Urothelium cell line (cell line): ENCODE results near the gene FSD1.
A peak's percentile ranks its signal among the peaks of the same experiment; 100 is the strongest.
"Not testable (repeated sequence)": the region's sequence is repeated elsewhere in the genome, so short reads cannot be mapped to it uniquely, and the experiment has no call there.

ENCODE experiments used
- DNase-seq: peaks from one replicate; pipeline ENCODE4 v3.0.0; 2011; ENCODE audit warnings: low spot score, mixed read lengths
- FAIRE-seq: peaks from 2 replicates; lab custom pipeline; 2011; peaks lifted over from hg19 to GRCh38; lab: Jason Lieb, UNC

FSD1 gene

GRCh38 chr19:4342314-4342614, 37.9 kb downstream of the FSD1 start:
- FAIRE-seq, result no peak

GRCh38 chr19:4342615-4343369, 38.4 kb downstream of the FSD1 start:
- DNase-seq (peak; percentile 92), FAIRE-seq (no peak)

More at GRCh38 chr19:4342314-4342614, 37.9 kb downstream of the FSD1 start:
- DNase-seq, result no peak

- DNase-seq, result peak; percentile 86
- FAIRE-seq, result no peak
Observed at GRCh38 chr19:4343370-4344307, 39.2 kb downstream of the FSD1 start, which contains the start of gene MPND. MPND (plus strand) TSS chr19:4343562; CDS start chr19:4343594, 32 bp downstream.

- FAIRE-seq (no peak), DNase-seq (no peak)
Observed at GRCh38 chr19:4345342-4346019, 41.1 kb downstream of the FSD1 start.

GRCh38 chr19:4346020-4346383, 41.6 kb downstream of the FSD1 start:
- FAIRE-seq (no peak), DNase-seq (no peak)

- DNase-seq (no peak), FAIRE-seq (no peak)
Observed at GRCh38 chr19:4347521-4347920, 43.1 kb downstream of the FSD1 start.

- not testable (repeated sequence) for FAIRE-seq, DNase-seq
Observed at GRCh38 chr19:4349225-4349624, 44.8 kb downstream of the FSD1 start.

GRCh38 chr19:4350111-4350510, 45.7 kb downstream of the FSD1 start:
- DNase-seq, result no peak
- FAIRE-seq, result no peak

GRCh38 chr19:4350726-4351125, 46.3 kb downstream of the FSD1 start:
- no peak for DNase-seq
- no peak for FAIRE-seq

- no peak for FAIRE-seq
- peak; percentile 44 for DNase-seq
Observed at GRCh38 chr19:4352701-4353121, 48.3 kb downstream of the FSD1 start.

GRCh38 chr19:4354282-4354681, 49.9 kb downstream of the FSD1 start:
- FAIRE-seq (no peak), DNase-seq (no peak)

- FAIRE-seq, result no peak
Observed at GRCh38 chr19:4354897-4355296, 50.5 kb downstream of the FSD1 start.

GRCh38 chr19:4357095-4357797, 52.8 kb downstream of the FSD1 start:
- FAIRE-seq (no peak), DNase-seq (no peak)

More at GRCh38 chr19:4354897-4355296, 50.5 kb downstream of the FSD1 start:
- DNase-seq, result no peak

GRCh38 chr19:4357921-4358326, 53.5 kb downstream of the FSD1 start:
- DNase-seq (no peak), FAIRE-seq (no peak)

GRCh38 chr19:4358709-4359626, 54.6 kb downstream of the FSD1 start:
- no peak for FAIRE-seq

GRCh38 chr19:4359627-4360000, 55.2 kb downstream of the FSD1 start:
- DNase-seq, result no peak
- no peak for FAIRE-seq

More at GRCh38 chr19:4358709-4359626, 54.6 kb downstream of the FSD1 start:
- no peak for DNase-seq

GRCh38 chr19:4360081-4360569, 55.7 kb downstream of the FSD1 start:
- DNase-seq (no peak), FAIRE-seq (no peak)

GRCh38 chr19:4360641-4361151, 56.3 kb downstream of the FSD1 start:
- DNase-seq (no peak), FAIRE-seq (no peak)
